GM19099 (cell line): Measurements from ENCODE around the gene YIPF1.

Experiments used
- POLR2A ChIP-seq: IDR thresholded peaks from 3 replicates; pipeline ENCODE4 v1.6.1; 2011; ENCODE audit warnings: low read depth; ENCODE audit not compliant: insufficient read length; ENCODE audit errors: extremely low read depth

YIPF1 gene

DNA sequence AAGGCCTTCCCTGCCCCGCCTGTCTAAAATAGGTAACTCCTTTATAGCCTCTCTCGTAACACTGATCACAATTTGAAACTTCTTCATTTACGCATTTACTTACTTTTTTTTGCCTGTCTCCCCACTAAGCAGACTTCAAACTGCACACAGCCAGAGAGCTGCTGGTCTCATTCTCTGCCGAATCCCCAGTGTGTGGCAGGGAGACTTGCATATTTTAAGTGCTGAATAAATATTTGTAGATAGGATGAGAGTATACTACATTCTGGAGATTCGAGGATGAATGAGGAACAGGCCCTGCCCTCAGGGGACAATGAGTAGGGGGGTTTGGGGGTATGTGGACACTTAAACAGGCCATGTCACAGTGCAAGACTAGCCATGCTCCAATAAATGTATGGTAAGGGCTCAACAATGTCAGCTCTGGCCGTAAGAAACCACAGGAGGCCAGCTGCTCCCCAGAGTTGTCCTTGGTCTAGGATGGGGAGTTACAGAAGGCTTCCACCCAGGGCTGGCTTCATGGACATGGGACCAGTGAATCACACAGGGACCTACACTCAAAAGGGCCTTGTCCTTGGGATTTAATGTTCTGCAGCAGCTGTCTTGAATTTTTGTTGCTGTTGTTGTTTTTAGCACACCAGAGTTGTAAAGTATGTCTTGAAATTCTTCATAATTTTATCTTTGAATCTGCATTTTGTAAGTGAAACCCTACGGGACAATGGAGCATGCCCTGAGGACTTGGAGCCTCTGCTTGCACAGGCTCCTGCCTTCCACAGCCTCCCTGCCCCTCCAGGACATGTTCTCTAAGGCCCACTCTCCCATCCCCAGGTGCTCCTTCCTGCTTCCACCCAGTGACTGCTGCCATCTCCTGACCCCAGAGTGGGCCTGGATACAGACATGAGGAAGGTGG is 12.9 kb upstream of the YIPF1 start:
- no peak for TF ChIP-seq POLR2A

GRCh38 chr1:53899708-53900107 is 10.1 kb upstream of the YIPF1 start:
- TF ChIP-seq POLR2A: no peak

DNA sequence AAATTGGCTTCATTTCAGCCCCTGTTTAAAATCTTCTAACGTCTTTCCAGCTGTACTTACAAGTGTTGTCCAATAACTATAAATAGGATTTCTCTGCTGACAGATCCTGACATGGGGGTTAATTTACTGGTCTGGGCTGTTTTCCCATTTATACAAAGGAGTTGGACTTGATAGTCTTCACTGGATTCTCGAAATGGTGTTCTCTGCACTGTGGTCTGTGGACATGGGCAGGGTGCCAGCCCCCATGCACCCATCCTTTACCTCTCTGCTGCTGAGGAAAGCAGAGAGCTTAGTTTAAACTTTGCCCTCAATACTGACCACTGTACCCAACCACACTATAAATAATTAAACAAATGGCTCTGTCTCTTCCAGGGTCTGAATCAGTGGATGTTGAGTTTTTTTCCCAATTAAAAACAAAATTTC is 9.6 kb upstream of the YIPF1 start:
- TF ChIP-seq POLR2A: no peak

- TF ChIP-seq POLR2A: no peak
Measured at GRCh38 chr1:53896635-53897229, 7.1 kb upstream of the YIPF1 start.

GRCh38 chr1:53895421-53895820 is 5.8 kb upstream of the YIPF1 start:
- no peak for TF ChIP-seq POLR2A

DNA sequence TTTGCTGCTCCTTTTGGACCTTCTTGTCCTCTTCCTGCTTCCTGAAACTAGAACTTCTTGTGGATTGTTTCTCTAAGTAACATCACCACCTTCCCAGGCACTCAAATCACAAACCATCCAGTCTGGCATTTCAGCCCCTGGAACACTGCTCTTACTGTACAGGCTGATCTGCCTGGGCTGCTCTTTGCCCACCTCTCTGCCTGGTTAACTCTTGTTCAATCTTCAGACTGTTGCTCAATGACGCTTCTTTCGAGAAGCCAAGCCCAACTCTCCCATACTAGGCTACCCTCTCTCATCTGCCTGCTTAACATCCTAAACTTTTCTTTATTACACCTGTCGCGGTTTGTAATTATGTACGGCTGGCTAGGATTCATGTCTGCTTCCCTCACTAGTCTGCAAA is 5.0 kb upstream of the YIPF1 start:
- no peak for TF ChIP-seq POLR2A

GRCh38 chr1:53893999-53894636 is 4.5 kb upstream of the YIPF1 start, which contains the start of gene DIO1:
TSS of gene DIO1 (plus strand) at chr1:53894187. CDS start at chr1:53894211, 24 bp downstream.
- no peak for TF ChIP-seq POLR2A

GRCh38 chr1:53892911-53893310 is 3.3 kb upstream of the YIPF1 start:
- no peak for TF ChIP-seq POLR2A

DNA sequence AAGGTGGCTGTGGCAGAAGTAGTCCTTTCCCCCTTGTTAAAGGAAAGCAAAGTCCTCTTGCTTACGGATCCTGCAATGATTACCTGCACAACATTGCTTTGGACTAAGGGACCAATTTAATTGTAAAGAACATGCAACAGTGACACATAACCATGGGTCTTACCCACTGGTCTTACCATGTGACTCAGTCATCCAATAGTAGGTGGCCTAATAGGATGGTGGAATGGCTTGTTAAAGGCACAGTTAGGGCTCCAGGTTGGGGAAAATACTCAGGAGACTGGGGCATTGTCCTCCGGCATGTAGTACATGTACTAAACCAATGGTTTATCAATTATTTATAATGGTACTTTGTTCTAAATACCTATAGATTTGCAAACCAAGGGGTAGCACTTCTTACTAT is 2.1 kb upstream of the YIPF1 start:
- TF ChIP-seq POLR2A: no peak

GRCh38 chr1:53891018-53891417 is 1.4 kb upstream of the YIPF1 start:
- TF ChIP-seq POLR2A: no peak

DNA sequence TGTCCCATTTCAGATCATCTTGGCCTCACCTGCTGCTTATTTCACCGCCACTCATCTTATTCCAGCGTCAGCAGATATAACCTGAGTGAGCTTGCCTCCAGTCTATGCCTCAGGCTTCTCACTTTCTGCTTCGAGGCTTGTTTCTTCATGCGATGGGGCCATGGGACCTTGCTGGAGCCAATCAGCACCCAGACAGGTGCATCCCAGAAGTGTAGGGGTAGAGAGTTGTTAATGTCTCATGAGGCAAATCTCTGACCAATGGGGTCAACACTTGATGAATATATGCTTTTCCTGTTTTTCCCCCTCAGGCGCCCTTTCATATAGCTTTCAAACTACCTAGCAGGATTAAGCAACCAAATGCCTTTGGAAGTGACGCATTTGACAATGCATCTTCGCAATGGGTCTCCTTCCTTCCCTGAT is 935 bp upstream of the YIPF1 start:
- no peak for TF ChIP-seq POLR2A

- TF ChIP-seq POLR2A: no peak
Measured at GRCh38 chr1:53888681-53889080, 916 bp downstream of the YIPF1 start.

DNA sequence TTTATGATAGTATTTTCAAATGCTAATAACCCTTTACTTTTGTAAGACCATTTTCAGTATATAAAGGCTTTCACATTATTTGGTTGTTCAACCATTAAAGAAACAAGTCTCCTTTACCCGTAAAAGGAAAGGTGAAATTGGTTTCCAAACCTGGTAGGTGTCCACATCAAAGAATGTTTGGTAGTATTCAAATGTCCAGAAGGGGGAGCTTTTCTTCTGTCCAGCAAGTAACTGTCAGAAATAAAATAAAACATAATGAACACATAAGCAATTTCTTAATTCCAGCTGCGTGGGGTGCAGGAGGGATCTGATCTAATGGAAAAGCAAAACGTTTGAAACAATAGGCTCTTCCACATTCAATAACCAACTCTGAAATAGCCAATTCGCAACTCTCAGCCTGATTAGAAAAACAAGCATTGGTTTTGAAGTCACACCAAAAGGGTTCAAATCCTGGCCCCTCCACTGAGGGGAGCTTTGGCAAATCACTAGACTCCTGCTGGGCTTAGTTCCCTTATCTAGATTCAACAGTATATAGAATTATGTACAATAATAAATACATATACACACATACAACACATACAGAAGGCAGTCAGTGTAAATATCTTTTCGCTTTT is 11.0 kb downstream of the YIPF1 start:
- TF ChIP-seq POLR2A: no peak

DNA sequence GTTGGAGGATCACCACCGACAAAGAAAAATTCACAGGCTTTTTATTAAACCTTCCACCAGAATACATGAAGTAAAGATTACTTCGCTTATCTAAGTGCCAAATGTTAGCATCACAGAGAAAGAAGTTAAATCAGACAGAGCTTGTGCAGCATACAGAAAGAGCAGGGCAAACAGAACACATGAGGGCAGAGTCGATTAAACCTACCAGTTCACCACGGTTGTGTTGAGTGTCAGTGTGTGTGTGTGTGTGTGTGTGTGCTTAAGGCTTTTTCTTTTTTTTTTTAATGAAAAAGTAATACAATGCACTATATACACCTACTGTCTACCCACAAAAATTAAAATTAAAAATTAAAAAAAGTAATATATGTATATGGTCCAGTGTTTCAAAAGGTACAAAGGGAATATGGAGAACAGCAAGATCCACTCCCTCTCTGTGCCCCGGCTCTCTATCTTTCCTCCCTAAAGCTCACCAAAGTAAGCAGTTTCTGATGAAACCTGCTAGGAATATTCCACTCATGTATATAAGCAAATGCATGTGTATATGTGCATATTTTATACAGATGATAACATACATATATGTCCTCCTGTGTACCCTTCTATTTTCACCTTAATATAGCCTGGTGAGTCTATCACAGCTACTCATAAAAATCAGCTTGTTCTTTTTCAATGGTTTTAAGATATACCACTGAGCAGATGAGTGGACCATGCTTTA is 17.7 kb downstream of the YIPF1 start:
- no peak for TF ChIP-seq POLR2A

GRCh38 chr1:53871221-53871620 is 18.4 kb downstream of the YIPF1 start:
- no peak for TF ChIP-seq POLR2A
